ENCODE measurements around the gene RAB27A. TPM values are rescaled to one million over a fixed set of nuclear protein-coding genes. Genes with fewer than 3 reads are reported as not detected.
"Not testable (repeated sequence)": the region's sequence is repeated elsewhere in the genome, so short reads cannot be mapped to it uniquely, and the experiment has no call there.

The RAB27A gene
- total and polyA plus RNA-seq, 2 of the 8 experiments (the other 6 are each of a cell fraction or from before 2014, with no cell fraction given) = 2.3 to 6.5 TPM

DNA sequence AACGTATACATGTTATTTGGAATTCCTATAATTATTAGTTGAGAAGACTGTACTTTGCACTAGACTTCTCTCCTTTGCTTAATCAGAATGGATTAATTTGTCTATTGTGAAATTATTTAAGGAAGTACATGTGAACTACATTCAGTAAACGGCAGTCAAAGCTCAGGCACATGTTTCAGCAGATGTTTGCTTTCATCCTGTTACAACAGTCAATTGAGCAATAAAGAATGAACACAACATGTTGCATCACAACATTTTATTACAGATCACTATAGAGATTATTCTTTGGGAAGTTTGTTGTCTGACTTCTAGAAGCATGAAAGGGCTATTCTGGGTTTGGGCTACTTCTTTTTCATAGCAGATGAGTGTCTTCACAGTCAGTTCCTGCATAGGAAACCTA lies 39.2 kb downstream of the RAB27A start (continued):
- TF ChIP-seq PHF8 (conservative IDR thresholded peaks at IDR 0.05; ENCODE audit: low read depth, low read length) = no peak
- no peak for TF ChIP-seq KDM1A (IDR thresholded peaks at IDR 0.05; ENCODE audit: borderline replicate concordance, low read length)

GRCh38 chr15:55249885-55250284 lies 39.7 kb downstream of the RAB27A start:
- H2BK15ac ChIP-seq (ENCODE audit: low read length) = not testable (repeated sequence)

More at GRCh38 chr15:55249885-55250284, 39.7 kb downstream of the RAB27A start:
- H3K23ac ChIP-seq (ENCODE audit: insufficient read length); H2BK5ac ChIP-seq (ENCODE audit: low read depth, low read length); H2BK12ac ChIP-seq (ENCODE audit: low read depth, low read length); H3K14ac ChIP-seq (ENCODE audit: insufficient read length); H3K79me2 ChIP-seq (ENCODE audit: control insufficient read depth in 1 of 2, insufficient read depth in 2 of 2, low read length in 2 of 2); DNase-seq (ENCODE audit: low read depth in 1 of 2, low spot score in 2 of 2); H2AFZ ChIP-seq (ENCODE audit: low read length); H2BK20ac ChIP-seq (ENCODE audit: low read length); H3K9ac ChIP-seq (replicated peaks in 1 of 4; ENCODE audit: extremely low read depth in 1 of 4, low read depth in 3 of 4, low read length in 3 of 4); H3K4me3 ChIP-seq (ENCODE audit: extremely low read depth in 1 of 4, insufficient read depth in 2 of 4, low read depth in 3 of 4, low read length in 4 of 4); H3K4me1 ChIP-seq (replicated peaks in 1 of 4; ENCODE audit: control insufficient read depth in 3 of 4, insufficient read depth in 4 of 4, low read length in 3 of 4); H4K91ac ChIP-seq (replicated peaks; ENCODE audit: insufficient read length, low read length); H3K4ac ChIP-seq (replicated peaks; ENCODE audit: insufficient read length, low read depth, low read length); H3K79me1 ChIP-seq (ENCODE audit: low read depth, low read length); H4K8ac ChIP-seq (ENCODE audit: extremely low read depth, insufficient read depth, low read length); H3K9me3 ChIP-seq (ENCODE audit: insufficient read depth in 2 of 2, low read depth in 1 of 2, low read length in 1 of 2); H3K18ac ChIP-seq (ENCODE audit: extremely low read depth, low read length); H3K36me3 ChIP-seq (ENCODE audit: control insufficient read depth in 2 of 4, insufficient read depth in 4 of 4, low read length in 3 of 4); H2AK5ac ChIP-seq (ENCODE audit: low read depth, low read length); H3K27ac ChIP-seq (ENCODE audit: low read depth, low read length); H3K4me2 ChIP-seq (ENCODE audit: insufficient read depth in 1 of 2, low read depth in 2 of 2, low read length in 2 of 2); FAIRE-seq; H4K20me1 ChIP-seq (replicated peaks in 1 of 2; ENCODE audit: control insufficient read depth in 1 of 2, insufficient read depth in 2 of 2, low read length in 2 of 2); H2BK120ac ChIP-seq (replicated peaks; ENCODE audit: low read depth, low read length); POLR2A ChIA-PET (ENCODE audit: partially characterized antibody); H3K27me3 ChIP-seq (replicated peaks in 1 of 4; ENCODE audit: control insufficient read depth in 3 of 4, extremely low read depth in 1 of 4, insufficient read depth in 3 of 4, low read length in 3 of 4); H4K5ac ChIP-seq (ENCODE audit: insufficient read length, low read depth, low read length); H3K23me2 ChIP-seq (ENCODE audit: low read depth, low read length); H3K56ac ChIP-seq (replicated peaks; ENCODE audit: insufficient read length, low read depth, low read length): not testable (repeated sequence)
- WGBS, 2 experiments (ENCODE audit: extremely low coverage in 1 of 2, insufficient coverage in 1 of 2, insufficient read length in 1 of 2, insufficient replicate concordance in 2 of 2, low coverage in 1 of 2, low lambda C conversion rate in 2 of 2, missing lambda C conversion rate in 1 of 2) = 88% methylated on average over 9 of the region's 9 CpGs; no CpG with 5 or more reads in 1 of the 2 experiments
- CTCF ChIA-PET (ENCODE audit: partially characterized antibody) = interaction anchor here (0.9 kb wide), 1 partner anchor 158 kb away, joined by 3 read pairs; the partner anchor contains the start of genes CCPG1 and PIERCE2
